Natural killer cell (primary cell): ENCODE results near the gene DECR2. TPM values are rescaled to one million over a fixed set of nuclear protein-coding genes. Genes with fewer than 3 reads are reported as not detected.

ENCODE experiments used
- ATAC-seq, 3 donors: fragments of 150-1000 bp in 2 of 3; fragments of 200-7000 bp in 1 of 3; cut with Tn5 transposase; 1 replicate in 1 of 3; 2 replicates in 2 of 3; pipeline ENCODE4 v1.10.0; 2021; ENCODE audit warnings: mild to moderate bottlenecking in 2 of 3, moderate library complexity in 2 of 3
- DNase-seq, 2 donors: peaks; one replicate each; pipeline versions ENCODE4 v3.0.0 to v3.0.0-alpha.2; 2013 to 2021; ENCODE audit warnings: mixed read lengths in 1 of 2
- H3K27ac ChIP-seq: one replicate; pipeline ENCODE4 v1.5.1; 2013; ENCODE audit warnings: mild to moderate bottlenecking, low read length
- H3K27me3 ChIP-seq: one replicate; pipeline ENCODE4 v1.6.1; 2013; ENCODE audit warnings: low read length; ENCODE audit not compliant: control insufficient read depth, insufficient read depth
- H3K36me3 ChIP-seq: one replicate; pipeline ENCODE4 v1.6.1; 2013; ENCODE audit warnings: low read length; ENCODE audit not compliant: control insufficient read depth, insufficient read depth
- H3K4me1 ChIP-seq: one replicate; pipeline ENCODE4 v1.6.1; 2013; ENCODE audit warnings: low read length; ENCODE audit not compliant: control insufficient read depth, insufficient read depth
- H3K4me3 ChIP-seq: one replicate; pipeline ENCODE4 v1.5.1; 2013; ENCODE audit warnings: low read length
- H3K9me3 ChIP-seq: one replicate; pipeline ENCODE4 v1.6.1; 2013; ENCODE audit warnings: low read length; ENCODE audit not compliant: control insufficient read depth, insufficient read depth
- H3K27ac Mint-ChIP-seq, 2 donors: one replicate each; pipeline ENCODE4 v1.8.0; 2022; ENCODE audit warnings: mild to moderate bottlenecking in 2 of 2, mixed read lengths in 2 of 2, moderate library complexity in 1 of 2
- H3K27me3 Mint-ChIP-seq, 2 donors: one replicate each; pipeline ENCODE4 v1.8.0; 2022; ENCODE audit warnings: low read depth in 2 of 2, mixed read lengths in 2 of 2
- H3K36me3 Mint-ChIP-seq: one replicate; pipeline ENCODE4 v1.8.0; 2022; ENCODE audit warnings: mixed read lengths
- H3K4me1 Mint-ChIP-seq, 2 donors: one replicate each; pipeline ENCODE4 v1.8.0; 2022; ENCODE audit warnings: mixed read lengths in 2 of 2
- H3K4me3 Mint-ChIP-seq: one replicate; pipeline ENCODE4 v1.8.0; 2022; ENCODE audit warnings: mild to moderate bottlenecking, moderate library complexity, mixed read lengths
- H3K9me3 Mint-ChIP-seq, 2 donors: one replicate each; pipeline ENCODE4 v1.8.0; 2022; ENCODE audit warnings: mixed read lengths in 2 of 2
- WGBS: methylation state at CpG from one replicate; pipeline ENCODE4 v1.1.7; 2013; ENCODE audit warnings: missing lambda C conversion rate; ENCODE audit not compliant: insufficient coverage; 5-methylcytosine and 5-hydroxymethylcytosine counted together
- intact Hi-C: fragments of 100-400 bp; cut with micrococcal nuclease; formaldehyde crosslinking; loops from one replicate; pipeline ENCODE4 v1.14.2; 2022
- total RNA-seq, 4 donors: library from RNA; stranded (reverse); fragments of 120-200 nt in 1 of 4; gene quantifications; one replicate each; pipeline versions ENCODE4 v1.2.3 to v1.2.4, GENCODE V29; 2013 to 2022
- TF ChIP-seq, protein P1 (sequence below): fragments of 200-600 bp; IDR thresholded peaks from one replicate; pipeline ENCODE4 v1.8.0; 2022; ENCODE audit warnings: antibody characterized with exemption

DECR2 gene
- total RNA-seq, 3 donors from 2014 or later (not counting 1 experiment from before 2014, with no cell fraction given): 9.5 to 13.0 (median 12.9) TPM

DNA sequence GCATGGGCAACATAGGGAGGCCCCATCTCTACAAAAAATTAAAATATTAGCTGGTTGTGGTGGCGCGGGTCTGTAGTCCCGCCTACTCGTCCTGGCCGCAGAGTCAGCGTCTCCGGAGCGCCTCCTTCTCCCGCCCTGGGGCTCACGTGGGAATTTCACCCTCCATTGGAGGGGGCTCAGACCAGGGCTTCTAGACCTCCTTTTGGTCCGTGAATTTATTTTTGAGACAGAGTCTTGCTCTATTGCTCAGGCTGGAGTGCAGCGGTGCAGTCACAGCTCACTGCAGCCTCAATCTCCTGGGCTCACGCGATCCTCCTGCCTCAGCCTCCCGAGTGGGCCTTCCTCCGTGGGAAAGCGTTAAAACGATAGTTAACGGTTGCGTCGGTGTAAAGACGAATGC is 5.1 kb upstream of the DECR2 start:
- peak overlapping the region; percentile 87 for H3K4me3 Mint-ChIP-seq
- TF ChIP-seq, protein P1, sequence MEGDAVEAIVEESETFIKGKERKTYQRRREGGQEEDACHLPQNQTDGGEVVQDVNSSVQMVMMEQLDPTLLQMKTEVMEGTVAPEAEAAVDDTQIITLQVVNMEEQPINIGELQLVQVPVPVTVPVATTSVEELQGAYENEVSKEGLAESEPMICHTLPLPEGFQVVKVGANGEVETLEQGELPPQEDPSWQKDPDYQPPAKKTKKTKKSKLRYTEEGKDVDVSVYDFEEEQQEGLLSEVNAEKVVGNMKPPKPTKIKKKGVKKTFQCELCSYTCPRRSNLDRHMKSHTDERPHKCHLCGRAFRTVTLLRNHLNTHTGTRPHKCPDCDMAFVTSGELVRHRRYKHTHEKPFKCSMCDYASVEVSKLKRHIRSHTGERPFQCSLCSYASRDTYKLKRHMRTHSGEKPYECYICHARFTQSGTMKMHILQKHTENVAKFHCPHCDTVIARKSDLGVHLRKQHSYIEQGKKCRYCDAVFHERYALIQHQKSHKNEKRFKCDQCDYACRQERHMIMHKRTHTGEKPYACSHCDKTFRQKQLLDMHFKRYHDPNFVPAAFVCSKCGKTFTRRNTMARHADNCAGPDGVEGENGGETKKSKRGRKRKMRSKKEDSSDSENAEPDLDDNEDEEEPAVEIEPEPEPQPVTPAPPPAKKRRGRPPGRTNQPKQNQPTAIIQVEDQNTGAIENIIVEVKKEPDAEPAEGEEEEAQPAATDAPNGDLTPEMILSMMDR: no peak
- Histone ChIP-seq H3K4me1 (peaks cover 47% of the 10 kb centered on the region), H3K27me3 (no peaks in the 10 kb centered on the region), H3K27ac (no peak overlapping the region), H3K4me3 (peak overlapping the region; percentile 4), H3K9me3 (peaks cover 6% of the 10 kb centered on the region), H3K36me3 (no peaks in the 10 kb centered on the region)
- WGBS: 6% methylated on average over 22 of the region's 22 CpGs
- peak overlapping the region in 1 of 2 donors; percentile 76 for H3K27ac Mint-ChIP-seq
- DNase-seq (peak in 1 of 2 donors; percentile 42), ATAC-seq (no peak)
- no peaks in the 10 kb centered on the region for H3K36me3 Mint-ChIP-seq
- H3K9me3 Mint-ChIP-seq: no peaks in the 10 kb centered on the region
- intact Hi-C loops: no loop called here
- no peaks in the 10 kb centered on the region for H3K27me3 Mint-ChIP-seq
- H3K4me1 Mint-ChIP-seq: peaks cover 29 to 43% of the 10 kb centered on the region in 2 donors

DNA sequence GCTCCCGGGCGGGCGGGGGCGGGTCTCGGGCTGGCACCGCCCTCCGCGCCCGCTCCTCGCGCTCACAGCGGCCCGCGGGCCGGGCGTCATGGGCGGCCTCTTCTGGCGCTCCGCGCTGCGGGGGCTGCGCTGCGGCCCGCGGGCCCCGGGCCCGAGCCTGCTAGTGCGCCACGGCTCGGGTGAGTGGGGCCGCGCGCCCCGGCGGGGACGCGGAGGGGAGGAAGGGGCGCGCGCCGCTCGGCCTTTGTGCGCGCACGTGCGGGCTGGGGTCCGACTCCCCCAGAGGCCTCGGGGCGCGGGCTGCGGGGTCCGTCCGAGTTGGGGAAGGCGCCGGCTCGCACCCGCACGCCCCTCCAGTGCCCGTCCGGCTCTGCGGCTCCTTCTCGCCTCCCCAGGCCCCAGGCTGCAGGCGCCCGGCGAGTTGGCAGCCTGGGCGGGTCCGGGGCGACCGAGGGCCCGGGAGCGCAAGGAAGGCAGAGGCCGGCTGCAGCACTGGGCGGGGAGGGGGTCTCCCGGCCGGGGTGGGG is 4.5 kb upstream of the DECR2 start, which contains the start of gene NME4:
Gene NME4, plus strand, starts transcription at position 65 of the 527 bp plus-strand sequence. Its CDS starts 24 bp downstream, at position 89.
- no peak within 1 kb of the TSS for H3K27ac ChIP-seq
- TF ChIP-seq, protein P1: no peak
- Mint-ChIP-seq H3K4me1 (peaks cover 25 to 37% of the 10 kb centered on the region in 2 donors), H3K36me3 (no peaks in the 10 kb centered on the region), H3K9me3 (no peaks in the 10 kb centered on the region), H3K27me3 (no peaks in the 10 kb centered on the region), H3K27ac (peak within 1 kb of the TSS in 1 of 2 donors; percentile 76), H3K4me3 (peak within 1 kb of the TSS; percentile 87)
- DNase-seq: peak in 1 of 2 donors; percentile 65
- 0% methylated on average over 67 of the region's 75 CpGs for WGBS
- H3K27me3 ChIP-seq: no peaks in the 10 kb centered on the region
- peak within 1 kb of the TSS; percentile 4 for H3K4me3 ChIP-seq
- no peaks in the 10 kb centered on the region for H3K36me3 ChIP-seq
- intact Hi-C loops: no loop called here
- ATAC-seq: no peak
- H3K4me1 ChIP-seq: peaks cover 44% of the 10 kb centered on the region
- H3K9me3 ChIP-seq: no peaks in the 10 kb centered on the region

DNA sequence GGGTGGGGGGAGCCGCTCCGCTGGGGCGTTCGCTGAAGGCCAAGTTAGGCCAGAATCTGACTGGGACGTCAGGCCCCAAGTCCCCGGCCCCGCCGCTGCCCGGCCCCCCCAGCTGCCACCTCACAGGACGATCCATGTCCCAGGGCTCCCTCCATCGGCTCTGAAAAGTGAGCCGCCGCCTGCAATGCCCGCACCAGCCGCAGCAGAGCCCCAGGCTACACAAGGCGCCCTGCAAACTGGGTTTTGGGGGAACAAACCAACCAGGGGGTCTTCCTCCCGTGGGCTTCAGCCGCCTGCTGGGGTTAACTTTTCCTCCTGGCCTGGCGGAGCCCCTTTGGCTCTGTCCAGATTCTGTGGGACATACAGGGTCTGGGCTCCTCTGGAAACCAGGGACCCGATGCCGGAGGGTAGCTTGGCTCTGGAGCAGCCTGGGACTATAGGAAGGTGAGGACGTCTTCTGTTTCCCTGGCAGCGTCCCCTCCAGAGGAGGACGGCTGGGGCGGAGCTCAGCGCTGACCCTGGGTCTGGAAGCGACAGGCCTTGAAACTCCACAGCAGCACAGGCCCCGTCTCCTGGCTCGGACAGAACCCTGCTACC is 3.9 kb upstream of the DECR2 start:
- peak overlapping the region in 1 of 2 donors; percentile 65 for H3K27ac Mint-ChIP-seq
- Histone ChIP-seq H3K27me3 (no peaks in the 10 kb centered on the region), H3K9me3 (no peaks in the 10 kb centered on the region), H3K36me3 (no peaks in the 10 kb centered on the region), H3K4me3 (no peak overlapping the region), H3K27ac (no peak overlapping the region), H3K4me1 (peaks cover 41% of the 10 kb centered on the region)
- H3K4me3 Mint-ChIP-seq: peak overlapping the region; percentile 74
- intact Hi-C loops: no loop called here
- TF ChIP-seq, protein P1: no peak
- DNase-seq: peak in 1 of 2 donors; percentile 58
- 58% methylated on average over 29 of the region's 29 CpGs for WGBS
- no peaks in the 10 kb centered on the region for H3K36me3 Mint-ChIP-seq
- H3K9me3 Mint-ChIP-seq: no peaks in the 10 kb centered on the region
- H3K27me3 Mint-ChIP-seq: no peaks in the 10 kb centered on the region
- H3K4me1 Mint-ChIP-seq: peaks cover 19 to 31% of the 10 kb centered on the region in 2 donors
- no peak for ATAC-seq
